Osteocyte (in vitro differentiated cells): ENCODE data around the gene KCNIP4. TPM values are rescaled to one million over a fixed set of nuclear protein-coding genes. Genes with fewer than 3 reads are reported as not detected.

Source experiments
- DNase-seq: peaks from one replicate; pipeline ENCODE4 v3.0.0; 2021; ENCODE audit warnings: mixed read lengths; ENCODE audit not compliant: unreplicated experiment; ENCODE audit errors: extremely low spot score
- H3K27ac Mint-ChIP-seq: one replicate; pipeline ENCODE4 v1.8.0; 2021; ENCODE audit warnings: mild to moderate bottlenecking, mixed read lengths; ENCODE audit not compliant: unreplicated experiment
- H3K27me3 Mint-ChIP-seq: one replicate; pipeline ENCODE4 v1.8.0; 2021; ENCODE audit warnings: mixed read lengths; ENCODE audit not compliant: unreplicated experiment
- H3K36me3 Mint-ChIP-seq: one replicate; pipeline ENCODE4 v1.8.0; 2021; ENCODE audit warnings: mixed read lengths; ENCODE audit not compliant: unreplicated experiment
- H3K4me1 Mint-ChIP-seq: one replicate; pipeline ENCODE4 v1.8.0; 2021; ENCODE audit warnings: mixed read lengths; ENCODE audit not compliant: unreplicated experiment
- H3K4me3 Mint-ChIP-seq: one replicate; pipeline ENCODE4 v1.8.0; 2021; ENCODE audit warnings: mild to moderate bottlenecking, moderate library complexity, mixed read lengths; ENCODE audit not compliant: unreplicated experiment
- H3K9me3 Mint-ChIP-seq: one replicate; pipeline ENCODE4 v1.8.0; 2021; ENCODE audit warnings: mixed read lengths; ENCODE audit not compliant: unreplicated experiment
- CTCF ChIP-seq: fragments of 200-600 bp; sonication (generic); IDR thresholded peaks from 2 replicates; pipeline ENCODE4 v1.5.0; 2021; ENCODE audit warnings: antibody characterized with exemption, mild to moderate bottlenecking, moderate library complexity
- total RNA-seq: library from RNA; stranded (reverse); gene quantifications from 2 replicates; pipeline ENCODE4 v1.2.1, GENCODE V29; 2021

KCNIP4 gene
- total RNA-seq, 1 donor from 2014 or later, result 0.24 TPM

GRCh38 chr4:21849077-21849476, 99.5 kb downstream of the KCNIP4 start:
- no peaks in the 10 kb centered on the region for H3K9me3 Mint-ChIP-seq
- TF ChIP-seq CTCF, result no peak
- no peak for DNase-seq
- H3K27ac Mint-ChIP-seq, result no peak overlapping the region
- no peaks in the 10 kb centered on the region for H3K27me3 Mint-ChIP-seq
- peaks cover 18% of the 10 kb centered on the region for H3K4me1 Mint-ChIP-seq
- H3K36me3 Mint-ChIP-seq, result no peaks in the 10 kb centered on the region
- no peak overlapping the region for H3K4me3 Mint-ChIP-seq

GRCh38 chr4:21848021-21848420, 100.6 kb downstream of the KCNIP4 start:
- Mint-ChIP-seq H3K4me1 (peaks cover 18% of the 10 kb centered on the region), H3K4me3 (no peak overlapping the region), H3K36me3 (no peaks in the 10 kb centered on the region), H3K27me3 (no peaks in the 10 kb centered on the region), H3K9me3 (no peaks in the 10 kb centered on the region), H3K27ac (no peak overlapping the region)
- no peak for DNase-seq
- no peak for TF ChIP-seq CTCF

- no peak overlapping the region for H3K27ac Mint-ChIP-seq
- DNase-seq, result no peak
- no peaks in the 10 kb centered on the region for H3K36me3 Mint-ChIP-seq
- H3K4me3 Mint-ChIP-seq, result no peak overlapping the region
- H3K4me1 Mint-ChIP-seq, result peaks cover 15% of the 10 kb centered on the region
- TF ChIP-seq CTCF, result no peak
- no peaks in the 10 kb centered on the region for H3K9me3 Mint-ChIP-seq
- no peaks in the 10 kb centered on the region for H3K27me3 Mint-ChIP-seq
These were observed 102.9 kb downstream of the KCNIP4 start for GRCh38 chr4:21845663-21846062.

GRCh38 chr4:21835712-21836111, 112.9 kb downstream of the KCNIP4 start:
- Mint-ChIP-seq H3K9me3 (peaks cover 15% of the 10 kb centered on the region), H3K36me3 (peaks cover 12% of the 10 kb centered on the region), H3K4me1 (peaks cover 19% of the 10 kb centered on the region), H3K27ac (peak overlapping the region; percentile 67), H3K27me3 (no peaks in the 10 kb centered on the region), H3K4me3 (no peak overlapping the region)
- TF ChIP-seq CTCF, result no peak
- DNase-seq, result no peak

- H3K27me3 Mint-ChIP-seq, result no peaks in the 10 kb centered on the region
These were observed 118.3 kb downstream of the KCNIP4 start for GRCh38 chr4:21830272-21830671.

More at GRCh38 chr4:21830272-21830671, 118.3 kb downstream of the KCNIP4 start:
- Mint-ChIP-seq H3K4me3 (no peak overlapping the region), H3K4me1 (peaks cover 23% of the 10 kb centered on the region), H3K27ac (no peak overlapping the region), H3K36me3 (peaks cover 14% of the 10 kb centered on the region), H3K9me3 (peaks cover 15% of the 10 kb centered on the region)
- DNase-seq, result no peak
- TF ChIP-seq CTCF, result no peak
